WTC11 (cell line): ENCODE data around the gene CPLANE1. TPM values are rescaled to one million over a fixed set of nuclear protein-coding genes. Genes with fewer than 3 reads are reported as not detected.

Experiments
- ATAC-seq: fragments of 200-7000 bp; cut with Tn5 transposase; 2 replicates; pipeline ENCODE4 v1.10.0; 2021; ENCODE audit warnings: mild to moderate bottlenecking, moderate library complexity
- CTCF ChIA-PET: fragments of 300-600 bp; sonication (Branson Sonifier 250); formaldehyde crosslinking; loops from one replicate; lab custom pipeline; 2021; ENCODE audit warnings: antibody characterized with exemption; lab: Charles Lee
- POLR2A ChIA-PET: fragments of 350-600 bp; sonication (Branson Sonifier 250); formaldehyde crosslinking; loops from one replicate; lab custom pipeline; 2021; ENCODE audit warnings: antibody characterized with exemption; lab: Charles Lee
- DNase-seq: peaks from one replicate; pipeline ENCODE4 v3.0.0; 2021; ENCODE audit warnings: low spot score
- H3K27ac Mint-ChIP-seq: 2 replicates; pipeline ENCODE4 v1.8.0; 2021; ENCODE audit warnings: mixed read lengths
- H3K27me3 Mint-ChIP-seq: 2 replicates; pipeline ENCODE4 v1.8.0; 2021; ENCODE audit warnings: low read depth, mild to moderate bottlenecking, moderate library complexity, mixed read lengths
- H3K36me3 Mint-ChIP-seq: 2 replicates; pipeline ENCODE4 v1.8.0; 2021; ENCODE audit warnings: mixed read lengths
- H3K4me1 Mint-ChIP-seq: 2 replicates; pipeline ENCODE4 v1.8.0; 2022; ENCODE audit warnings: mixed read lengths
- H3K4me3 Mint-ChIP-seq: 2 replicates; pipeline ENCODE4 v1.8.0; 2021; ENCODE audit warnings: mild to moderate bottlenecking, moderate library complexity, mixed read lengths
- H3K9me3 Mint-ChIP-seq: 2 replicates; pipeline ENCODE4 v1.8.0; 2021; ENCODE audit warnings: mixed read lengths
- AR ChIP-seq: fragments of 250-450 bp; sonication (Bioruptor Pico); IDR thresholded peaks from 2 replicates; pipeline ENCODE4 v1.9.0; 2021; ENCODE audit warnings: mild to moderate bottlenecking
- CTCF ChIP-seq: fragments of 200-600 bp; IDR thresholded peaks from 2 replicates; pipeline ENCODE4 v1.8.0; 2022; ENCODE audit warnings: antibody characterized with exemption
- E2F4 ChIP-seq: sonication (generic); formaldehyde crosslinking; IDR thresholded peaks from 2 replicates; pipeline ENCODE4 v1.8.1; 2022; ENCODE audit warnings: low read depth, mild to moderate bottlenecking, moderate library complexity, missing genetic modification reagents, borderline replicate concordance
- ERG ChIP-seq: fragments of 250-450 bp; sonication (Bioruptor Pico); IDR thresholded peaks from 2 replicates; pipeline ENCODE4 v1.8.0; 2021; ENCODE audit warnings: mild to moderate bottlenecking
- IRF1 ChIP-seq: sonication (generic); formaldehyde crosslinking; IDR thresholded peaks from 2 replicates; pipeline ENCODE4 v1.8.0; 2023; ENCODE audit warnings: missing genetic modification reagents
- IRF2 ChIP-seq: sonication (generic); formaldehyde crosslinking; IDR thresholded peaks from 2 replicates; pipeline ENCODE4 v1.8.0; 2022; ENCODE audit warnings: low read depth, missing genetic modification reagents, borderline replicate concordance
- JAZF1 ChIP-seq: fragments of 250-450 bp; sonication (Bioruptor Pico); IDR thresholded peaks from 2 replicates; pipeline ENCODE4 v1.9.0; 2021; ENCODE audit warnings: moderate library complexity, mild to moderate bottlenecking, inconsistent platforms
- MXD4 ChIP-seq: fragments of 250-450 bp; sonication (Bioruptor Pico); IDR thresholded peaks from 2 replicates; pipeline ENCODE4 v1.8.0; 2021; ENCODE audit warnings: mild to moderate bottlenecking, moderate library complexity, borderline replicate concordance
- MYBL2 ChIP-seq: sonication (generic); formaldehyde crosslinking; IDR thresholded peaks from 2 replicates; pipeline ENCODE4 v1.8.1; 2023; ENCODE audit warnings: mild to moderate bottlenecking, moderate library complexity, missing genetic modification reagents
- PREB ChIP-seq: sonication (generic); formaldehyde crosslinking; IDR thresholded peaks from 2 replicates; pipeline ENCODE4 v1.8.1; 2022; ENCODE audit warnings: mild to moderate bottlenecking, missing genetic modification reagents, moderate library complexity, borderline replicate concordance
- PRRX2 ChIP-seq: fragments of 250-450 bp; sonication (Bioruptor Pico); IDR thresholded peaks from 2 replicates; pipeline ENCODE4 v1.8.0; 2021; ENCODE audit warnings: mild to moderate bottlenecking
- RELA ChIP-seq: sonication (generic); formaldehyde crosslinking; IDR thresholded peaks from 2 replicates; pipeline ENCODE4 v1.8.1; 2022; ENCODE audit warnings: missing genetic modification reagents, mild to moderate bottlenecking, borderline replicate concordance
- STAT6 ChIP-seq: sonication (generic); formaldehyde crosslinking; conservative IDR thresholded peaks from 2 replicates; pipeline ENCODE4 v1.8.1; 2023; ENCODE audit warnings: mild to moderate bottlenecking, low read depth, missing genetic modification reagents, moderate library complexity
- ZBTB21 ChIP-seq: sonication (generic); formaldehyde crosslinking; IDR thresholded peaks from 2 replicates; pipeline ENCODE4 v1.8.1; 2023; ENCODE audit warnings: mild to moderate bottlenecking, missing genetic modification reagents, borderline replicate concordance
- ZNF138 ChIP-seq: sonication (generic); formaldehyde crosslinking; conservative IDR thresholded peaks from 2 replicates; pipeline ENCODE4 v1.8.1; 2022; ENCODE audit warnings: mild to moderate bottlenecking, moderate library complexity, missing genetic modification reagents
- ZNF219 ChIP-seq: sonication (generic); formaldehyde crosslinking; IDR thresholded peaks from 2 replicates; pipeline ENCODE4 v1.8.0; 2023; ENCODE audit warnings: missing genetic modification reagents, mild to moderate bottlenecking, borderline replicate concordance
- total RNA-seq: library from RNA; stranded (reverse); gene quantifications from 3 replicates; pipeline ENCODE4 v1.2.3, GENCODE V29; 2021

CPLANE1 gene
- total RNA-seq, 1 experiment from 2014 or later = 4.8 TPM

GRCh38 chr5:37165761-37166160 lies 83.4 kb downstream of the CPLANE1 start:
- DNase-seq (no peak), ATAC-seq (no peak)
- Mint-ChIP-seq H3K4me3 (no peak overlapping the region), H3K9me3 (no peaks in the 10 kb centered on the region), H3K27ac (no peak overlapping the region), H3K36me3 (peaks cover 4% of the 10 kb centered on the region; the same call in 1 of the 2 replicates), H3K4me1 (no peaks in the 10 kb centered on the region)
- POLR2A ChIA-PET = no interaction called here
- CTCF ChIA-PET = no interaction called here
- TF ChIP-seq ZNF138 (CRISPR knock-in tag) (no peak), AR (CRISPR knock-in tag) (no peak), MYBL2 (no peak), IRF2 (no peak), ERG (no peak)
- TF ChIP-seq, all 79 proteins: peak for 0
- no peaks in the 10 kb centered on the region for H3K27me3 Mint-ChIP-seq

GRCh38 chr5:37153661-37154060 lies 95.5 kb downstream of the CPLANE1 start:
- Mint-ChIP-seq H3K27ac (no peak overlapping the region), H3K4me1 (no peaks in the 10 kb centered on the region), H3K9me3 (no peaks in the 10 kb centered on the region), H3K36me3 (no peaks in the 10 kb centered on the region), H3K27me3 (no peaks in the 10 kb centered on the region), H3K4me3 (no peak overlapping the region)
- ChIA-PET POLR2A (no interaction called here), CTCF (no interaction called here)
- ATAC-seq (no peak), DNase-seq (no peak)
- TF ChIP-seq CTCF (no peak), MXD4 (CRISPR knock-in tag) (no peak)

- Mint-ChIP-seq H3K27me3 (no peaks in the 10 kb centered on the region; the same call in 1 of the 2 replicates), H3K4me3 (no peak overlapping the region), H3K36me3 (peaks cover 14% of the 10 kb centered on the region), H3K4me1 (peaks cover 9% of the 10 kb centered on the region), H3K27ac (no peak overlapping the region), H3K9me3 (peaks cover 19% of the 10 kb centered on the region)
- ATAC-seq = no peak
- DNase-seq = no peak
- ChIA-PET POLR2A (no interaction called here), CTCF (no interaction called here)
- TF ChIP-seq MXD4 (CRISPR knock-in tag) (no peak), E2F4 (CRISPR knock-in tag) (no peak), JAZF1 (CRISPR knock-in tag) (no peak), ZNF219 (no peak), RELA (CRISPR knock-in tag) (no peak), PREB (CRISPR knock-in tag) (no peak), PRRX2 (CRISPR knock-in tag) (no peak), CTCF (no peak), IRF1 (CRISPR knock-in tag) (no peak), STAT6 (CRISPR knock-in tag) (no peak), ZBTB21 (no peak)
These were observed 102.3 kb downstream of the CPLANE1 start for GRCh38 chr5:37146896-37147295.
